HG03558 (cell line): ENCODE data around the gene ELMO3.

Experiments
- ATAC-seq: cut with Tn5 transposase; IDR thresholded peaks from one replicate; pipeline ENCODE4 v1.9.1; 2021; ENCODE audit warnings: moderate number of reproducible peaks; ENCODE audit not compliant: unreplicated experiment; ENCODE audit errors: extremely low read depth

The ELMO3 gene

GRCh38 chr16:67199011-67199807, at the start of gene ELMO3:
TSS of gene ELMO3 (plus strand) at chr16:67199131. CDS start at chr16:67199327, 196 bp downstream.
- no peak for ATAC-seq

GRCh38 chr16:67149276-67150046, 49.5 kb upstream of the ELMO3 start:
- ATAC-seq: no peak

- ATAC-seq: no peak
These were observed 48.7 kb upstream of the ELMO3 start for GRCh38 chr16:67150047-67150832.

GRCh38 chr16:67150833-67151396, 48.0 kb upstream of the ELMO3 start, which contains the start of gene B3GNT9:
TSS of gene B3GNT9 (minus strand) at chr16:67150998. CDS start at chr16:67150485, 513 bp downstream.
- no peak for ATAC-seq

GRCh38 chr16:67151431-67152097, 47.4 kb upstream of the ELMO3 start:
- no peak for ATAC-seq

GRCh38 chr16:67154578-67155294, 44.2 kb upstream of the ELMO3 start:
- ATAC-seq: no peak

GRCh38 chr16:67155295-67156142, 43.4 kb upstream of the ELMO3 start:
- ATAC-seq: no peak

- ATAC-seq: no peak
These were observed 42.6 kb upstream of the ELMO3 start for GRCh38 chr16:67156143-67156844.

- no peak for ATAC-seq
These were observed 41.7 kb upstream of the ELMO3 start for GRCh38 chr16:67157106-67157748.

GRCh38 chr16:67157892-67158635, 40.9 kb upstream of the ELMO3 start:
- no peak for ATAC-seq

- ATAC-seq: no peak
These were observed 40.0 kb upstream of the ELMO3 start for GRCh38 chr16:67158637-67159600.

GRCh38 chr16:67161595-67162058, 37.3 kb upstream of the ELMO3 start:
- ATAC-seq: no peak

GRCh38 chr16:67162506-67163163, 36.3 kb upstream of the ELMO3 start:
- ATAC-seq: no peak

GRCh38 chr16:67163164-67163998, 35.5 kb upstream of the ELMO3 start:
- ATAC-seq: no peak
